GM12878 (cell line): ENCODE data around the gene PRKN.

Experiments used
- BRCA1 ChIP-seq: IDR thresholded peaks from 2 replicates; pipeline ENCODE4 v1.6.1; 2011; ENCODE audit warnings: low read depth, low read length, improper control_type of control experiment
- USF2 ChIP-seq: IDR thresholded peaks from 2 replicates; pipeline ENCODE4 v1.6.1; 2011; ENCODE audit warnings: low read depth, low read length, improper control_type of control experiment, borderline replicate concordance

- no peak for TF ChIP-seq USF2
- no peak for TF ChIP-seq BRCA1
These were observed 277.2 kb downstream of the PRKN start for GRCh38 chr6:162450358-162450757.
